NCI-H1417 (cell line): ENCODE results near the gene PSD2.

Experiments used
- DNase-seq, 3 experiments: peaks; one replicate each; lab custom pipeline; 2025; lab: John Stamatoyannopoulos, UW

PSD2 gene

DNA sequence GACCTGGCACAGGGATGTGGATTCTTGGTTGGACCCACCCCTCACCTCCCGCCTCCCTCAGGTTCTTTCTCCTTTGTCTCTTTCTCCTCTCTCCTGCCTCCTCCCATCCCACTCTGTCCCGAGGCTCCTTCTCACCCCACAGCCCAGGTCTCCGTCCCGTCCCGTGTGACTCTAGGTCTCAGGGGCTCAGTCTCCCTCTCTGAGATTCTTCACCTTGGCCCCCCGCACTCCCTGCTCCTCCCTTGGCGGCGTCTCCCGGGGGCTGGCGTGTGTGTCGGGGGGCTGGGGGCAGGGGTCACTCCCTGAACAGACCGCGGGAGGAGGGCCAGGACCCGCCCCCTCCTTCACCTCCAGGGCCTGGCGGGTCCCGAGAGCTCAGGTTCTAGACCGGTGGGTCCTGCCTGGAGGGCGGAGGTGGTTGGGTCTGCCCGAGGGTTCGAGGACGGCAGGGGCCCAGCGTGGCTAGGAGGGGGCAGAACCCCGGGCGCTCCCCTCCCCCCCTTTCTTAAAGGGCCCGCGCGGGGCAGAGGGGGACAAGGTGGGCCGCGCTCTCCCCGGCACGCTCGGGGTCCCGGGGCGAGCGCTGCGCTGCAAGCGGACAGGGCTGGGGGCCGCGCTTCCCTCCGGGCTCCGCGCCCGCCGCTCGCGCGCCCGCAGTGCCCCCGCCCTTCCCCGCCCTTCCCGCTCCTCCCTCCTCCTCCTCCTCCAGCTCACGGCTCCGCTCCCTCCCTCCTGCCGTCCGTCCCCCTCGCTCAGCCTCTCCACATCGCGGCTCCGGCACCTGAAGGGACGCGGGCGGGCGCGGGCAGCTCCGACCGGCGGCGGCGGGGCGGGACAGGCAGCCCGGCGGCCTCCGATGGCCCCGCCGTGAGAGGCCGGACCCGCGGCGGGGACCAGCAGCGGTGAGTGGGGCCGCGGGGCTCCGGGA lies at the start of gene PSD2:
Gene PSD2, plus strand, starts transcription at position 735 of the 928 bp plus-strand sequence. CDS start 13,633 bp downstream, outside the sequence.
- DNase-seq, result peak in 2 of 3 experiments; percentile 48 to 56

DNA sequence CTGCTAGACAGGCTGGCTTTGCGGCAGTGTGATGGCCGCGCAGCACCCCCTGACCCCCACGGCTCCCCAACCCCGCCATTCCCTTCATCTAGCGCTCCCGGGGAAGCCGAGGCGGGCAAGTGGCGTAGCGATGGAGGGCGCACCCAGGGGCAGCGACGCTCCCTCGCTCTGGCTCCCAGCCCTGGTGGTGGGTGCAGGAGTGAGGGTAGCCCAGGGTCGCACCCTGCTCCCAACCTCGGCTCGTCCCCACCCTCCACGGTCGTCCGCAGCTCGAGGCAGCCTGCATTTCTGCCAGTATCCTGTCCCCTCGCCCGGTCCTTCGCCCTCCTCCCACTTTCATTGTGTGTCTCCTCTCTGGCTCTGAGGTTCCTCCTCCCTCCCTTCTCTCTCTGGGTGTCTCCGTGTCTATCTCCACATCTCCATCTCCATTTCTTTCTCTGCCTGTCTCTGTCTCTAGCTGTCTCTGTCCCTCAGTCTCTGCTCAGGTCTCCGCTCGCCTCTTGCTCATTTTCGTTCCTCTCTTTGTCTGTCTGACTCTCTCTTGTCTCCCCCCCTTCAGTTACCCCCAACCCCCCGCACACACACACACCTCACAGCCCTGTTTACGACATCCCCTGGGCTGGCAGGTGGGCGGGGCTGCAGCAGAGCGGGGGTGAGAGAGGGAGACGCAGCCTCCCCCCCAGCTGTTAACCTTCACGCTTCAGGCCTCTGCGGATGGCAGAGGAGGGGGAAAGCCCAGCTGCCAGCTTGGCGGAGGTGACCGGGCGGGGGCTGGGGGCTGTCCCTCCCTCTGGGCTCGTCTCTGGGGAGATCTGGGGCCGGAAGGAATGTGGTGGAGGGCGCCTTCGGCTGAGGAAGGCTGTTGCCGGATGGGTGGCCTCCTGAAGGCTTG lies 48.7 kb upstream of the PSD2 start:
- DNase-seq, result peak; percentile 9 to 65 (median 47)

DNA sequence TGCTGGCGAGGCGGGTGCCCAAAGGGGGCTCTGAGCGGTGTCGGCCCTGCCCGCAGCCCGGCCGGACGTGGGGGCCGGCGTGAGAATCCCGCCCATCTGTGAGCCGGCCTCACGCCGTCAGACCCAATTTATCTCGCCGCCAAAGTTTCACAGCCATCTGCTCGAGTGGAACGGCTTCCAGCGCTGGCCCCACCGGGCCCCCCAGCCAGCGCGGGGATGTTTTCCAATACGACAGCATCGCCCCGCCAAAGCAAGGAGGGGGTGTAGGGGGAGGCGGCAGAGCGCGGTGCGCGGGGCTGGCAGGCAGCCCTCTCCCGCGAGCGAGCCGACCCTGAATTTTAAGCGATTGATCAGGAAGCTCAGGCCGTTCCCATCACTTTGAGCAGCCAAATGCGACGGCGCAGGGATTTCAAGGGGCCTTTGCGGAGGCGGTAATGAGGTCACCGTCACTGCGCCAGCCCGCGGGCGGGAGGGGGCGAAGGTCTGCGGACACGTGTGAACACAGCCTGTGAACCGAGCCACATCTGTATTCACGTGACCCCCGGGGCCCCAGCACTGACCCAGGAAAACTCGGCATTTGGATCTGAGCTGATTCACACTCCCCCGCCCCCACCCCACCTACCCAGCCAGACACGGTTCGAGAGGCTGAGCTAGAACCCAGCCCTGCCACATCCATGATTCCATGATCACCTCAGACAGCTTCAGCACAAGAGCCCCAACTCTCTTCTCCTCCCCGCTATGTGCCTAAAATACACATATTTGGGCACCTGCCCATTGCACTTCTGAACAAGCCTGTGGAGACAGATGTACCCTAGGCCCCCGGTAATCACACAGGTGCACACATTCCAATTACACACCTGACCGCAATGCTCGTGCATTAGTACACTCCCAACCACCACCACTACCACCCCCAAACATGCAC lies 47.8 kb upstream of the PSD2 start:
- DNase-seq, result peak in 2 of 3 experiments; percentile 41 to 69

DNA sequence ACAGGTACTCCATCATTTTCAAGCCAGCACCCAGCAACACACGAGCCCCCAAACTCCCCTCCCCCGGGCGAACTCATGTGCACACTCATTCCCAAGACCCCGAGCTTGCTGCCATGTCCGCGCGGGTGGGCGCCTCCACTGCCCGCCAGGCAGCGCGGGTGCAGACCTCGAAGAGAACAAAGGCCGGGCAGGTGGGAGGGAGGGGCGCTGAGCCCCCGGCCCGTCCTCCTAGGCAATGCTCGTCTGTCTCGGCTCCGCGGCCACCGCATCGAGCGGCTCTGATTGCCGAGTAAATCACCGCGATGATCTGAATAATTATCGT lies 47.1 kb upstream of the PSD2 start:
- DNase-seq, result peak in 2 of 3 experiments; percentile 24 to 60

DNA sequence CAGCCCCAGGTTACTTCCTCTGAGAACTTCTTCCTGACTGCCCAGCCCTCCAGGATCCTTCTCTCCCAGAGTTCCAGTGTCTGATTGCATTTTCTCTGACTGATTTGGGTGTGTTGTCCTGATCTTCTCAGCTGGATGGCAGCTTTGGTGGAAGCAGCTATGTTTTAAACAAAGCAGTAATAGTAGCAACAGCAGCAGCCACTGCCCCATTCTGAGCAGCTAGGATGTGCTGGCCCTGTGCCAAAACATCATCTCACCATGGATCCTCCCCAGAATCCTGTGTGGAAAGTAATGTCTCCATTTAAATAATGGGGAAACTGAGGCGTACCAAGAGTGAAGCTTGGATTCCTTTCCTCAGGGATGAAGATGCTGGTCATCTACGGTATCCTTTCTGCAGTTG lies 46.4 kb upstream of the PSD2 start:
- peak in 1 of 3 experiments; percentile 36 for DNase-seq

DNA sequence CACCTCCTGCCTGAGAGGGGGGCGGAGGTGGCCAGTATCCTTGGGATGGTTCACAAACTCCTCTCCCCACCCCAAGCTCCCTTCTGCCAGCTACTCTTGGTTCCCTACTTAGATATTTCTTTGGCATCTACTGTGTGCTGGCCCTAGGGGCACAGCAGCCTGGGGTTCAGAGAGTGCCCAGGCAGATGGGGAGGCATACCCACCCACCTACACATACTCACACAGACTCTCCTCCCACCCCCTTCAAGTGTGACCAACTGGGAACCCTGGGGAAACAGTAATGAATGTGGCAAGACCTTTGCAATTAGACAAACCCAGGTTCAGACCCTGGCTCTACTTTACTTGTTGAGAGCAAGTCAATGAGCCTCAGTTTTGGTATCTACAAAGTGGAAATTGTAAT lies 44.4 kb upstream of the PSD2 start:
- no peak for DNase-seq

DNA sequence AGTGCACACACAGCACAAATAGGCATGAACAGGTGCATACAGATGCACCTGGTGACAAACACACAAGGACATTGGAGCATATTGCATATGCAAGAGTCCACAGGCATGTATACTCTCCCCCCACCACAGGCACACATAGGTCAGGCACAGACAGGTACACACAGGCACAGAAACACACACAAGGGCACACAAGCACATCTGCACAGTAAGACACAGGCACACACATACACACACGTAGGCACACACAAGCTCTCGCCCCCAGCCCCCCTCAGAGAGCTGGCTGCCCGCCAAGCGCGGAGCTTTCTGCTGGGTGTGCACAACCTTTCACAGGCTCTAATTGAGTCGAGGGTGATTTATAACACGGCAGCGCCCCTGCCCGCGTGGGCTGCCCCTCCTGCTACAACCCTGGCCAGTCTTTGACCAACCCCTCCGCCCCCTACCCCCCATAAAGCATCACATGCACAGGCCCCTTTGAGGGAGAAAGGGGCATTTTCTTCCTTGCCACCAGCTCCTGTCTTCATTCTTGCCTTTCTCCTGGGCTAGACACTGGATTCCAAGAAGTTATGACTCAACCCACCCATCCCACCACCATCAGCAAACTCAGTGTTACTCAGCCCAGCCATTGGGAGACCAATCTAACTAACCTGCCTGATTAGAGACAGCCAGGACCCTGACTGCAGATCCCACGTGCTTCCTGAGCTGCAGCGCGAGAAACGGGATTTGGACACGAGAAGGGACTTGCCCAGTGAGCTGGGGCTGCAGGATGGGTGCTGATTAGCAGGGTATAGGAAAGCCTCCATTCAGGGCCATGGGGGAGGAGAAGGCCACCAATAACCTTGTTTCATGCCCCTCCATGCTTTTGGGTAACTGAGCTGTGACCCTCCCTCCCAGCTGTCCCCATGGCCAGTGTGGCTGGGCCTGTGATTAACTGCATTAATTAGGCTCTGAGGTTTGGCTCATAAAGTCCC lies 42.8 kb upstream of the PSD2 start:
- peak in 2 of 3 experiments; percentile 22 to 65 for DNase-seq

DNA sequence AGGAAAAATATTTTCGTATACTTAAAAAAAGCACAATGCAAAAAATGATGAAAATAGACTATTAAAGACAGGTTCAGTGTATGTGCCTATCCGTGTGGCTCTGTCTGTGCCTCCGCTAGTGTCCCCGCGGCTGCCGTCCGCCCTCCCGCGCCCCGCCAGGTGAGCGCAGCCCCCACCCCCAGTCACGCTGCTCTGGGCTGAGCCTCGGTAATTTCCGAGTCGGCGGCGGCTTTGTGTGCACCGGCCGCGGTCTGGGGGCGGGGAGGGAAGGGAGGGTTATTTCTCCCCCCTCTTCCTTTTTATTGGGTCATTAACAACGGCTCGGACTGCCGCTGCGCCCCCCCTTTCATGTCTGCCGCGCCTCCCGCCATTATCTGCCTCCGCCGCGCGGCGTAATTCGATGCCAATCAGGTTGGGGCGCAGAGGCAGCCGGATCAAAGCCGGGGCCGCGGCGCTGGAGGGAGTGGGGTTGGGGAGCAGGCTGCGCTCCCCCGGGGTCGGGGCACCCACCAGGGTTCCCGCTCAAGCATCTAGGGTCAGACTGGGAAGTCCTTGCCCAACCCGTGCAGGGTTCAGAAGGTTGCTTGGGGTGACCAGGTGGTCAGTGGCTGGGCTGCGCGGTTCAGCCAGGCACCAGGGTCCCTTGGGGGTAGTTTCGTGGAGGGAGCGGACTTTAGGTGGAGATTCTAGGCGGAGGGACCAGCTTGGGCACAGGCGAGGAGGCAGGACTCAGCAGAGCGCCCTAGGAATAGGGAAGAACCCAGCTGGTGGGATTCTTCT lies 39.5 kb upstream of the PSD2 start:
- peak; percentile 35 to 79 (median 68) for DNase-seq

DNA sequence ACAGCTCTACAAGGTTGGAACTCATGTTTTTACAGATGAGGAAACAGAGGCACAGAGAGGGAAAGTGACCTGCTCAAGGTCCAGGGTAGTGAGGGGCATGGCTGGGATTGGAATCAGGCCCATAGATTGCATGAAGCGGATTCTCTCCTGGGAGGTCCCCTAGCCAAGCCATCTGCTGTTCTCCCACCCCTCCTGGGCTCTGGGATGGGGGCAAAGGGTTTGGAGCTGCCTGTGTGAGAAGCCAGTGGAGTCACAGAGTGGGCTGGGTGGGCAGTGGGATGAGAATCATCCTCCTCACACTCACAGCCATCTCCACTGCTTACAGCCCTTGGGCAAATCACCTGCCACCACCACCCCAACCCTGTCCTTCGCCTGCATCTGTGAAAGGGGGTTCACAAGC lies 38.6 kb upstream of the PSD2 start:
- DNase-seq, result no peak

DNA sequence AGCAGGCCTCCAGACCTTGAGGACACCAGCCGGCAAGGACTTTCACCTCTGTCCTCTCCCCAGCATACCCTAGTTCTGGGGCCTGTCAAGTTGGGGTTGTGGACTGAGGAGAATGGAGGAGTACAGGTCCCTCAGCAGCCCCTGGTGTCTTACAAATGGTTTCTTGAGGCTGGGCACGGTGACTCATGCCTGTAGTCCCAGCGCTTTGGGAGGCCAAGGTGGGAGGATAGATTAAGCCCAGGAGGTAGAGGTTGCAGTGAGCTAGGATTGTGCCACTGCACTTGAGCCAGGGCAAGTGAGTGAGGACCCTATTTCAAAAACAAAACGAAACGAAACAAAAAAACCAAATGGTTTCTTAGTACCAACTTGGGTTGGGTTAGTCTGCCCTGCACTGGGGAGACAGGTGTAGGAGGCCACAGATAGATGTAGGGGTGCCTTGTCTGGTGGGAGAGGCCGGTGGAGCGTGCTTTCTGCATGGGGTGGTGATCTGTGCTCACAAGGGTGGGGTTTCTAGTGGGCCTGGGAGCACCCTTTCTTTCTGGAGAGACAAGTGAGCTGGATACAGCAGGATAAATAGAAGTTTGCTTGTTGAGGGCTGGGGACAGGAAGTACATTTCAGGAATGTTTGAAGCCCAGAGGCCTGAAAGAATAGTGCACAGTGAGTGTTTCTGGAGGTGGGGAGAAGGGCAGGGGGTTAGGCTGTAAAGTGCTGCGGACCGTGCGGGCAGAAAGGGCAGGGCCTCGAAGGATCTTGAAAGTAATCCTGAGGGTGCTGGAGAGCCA lies 37.7 kb upstream of the PSD2 start:
- no peak for DNase-seq

DNA sequence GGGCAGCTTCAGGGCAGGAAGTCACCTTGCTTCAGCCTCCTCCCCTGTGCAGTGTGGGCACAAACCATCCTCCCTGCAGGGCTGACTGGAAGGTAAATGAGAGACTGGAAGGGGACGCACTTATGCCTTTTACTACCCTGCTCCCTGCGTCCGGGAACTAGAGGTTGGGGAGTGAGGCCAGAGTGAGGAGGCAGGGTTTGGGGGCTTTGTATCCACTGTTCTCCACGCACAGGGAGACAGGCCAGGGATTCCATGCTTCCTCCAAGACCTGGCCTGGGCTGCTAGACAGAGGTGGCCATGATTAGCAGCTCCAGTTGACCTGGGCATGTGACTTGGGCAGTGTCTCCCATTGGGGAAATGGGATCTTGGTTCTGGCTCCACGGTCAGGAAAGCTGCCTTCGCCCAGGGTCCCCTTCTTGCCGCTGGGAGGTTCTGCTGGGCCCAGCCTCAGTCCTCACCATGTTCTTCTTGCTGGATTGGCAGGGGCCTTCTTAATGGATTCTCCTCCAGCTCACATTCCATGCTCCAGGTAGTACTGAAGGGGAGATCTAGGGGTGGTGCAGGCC lies 37.0 kb upstream of the PSD2 start:
- DNase-seq, result peak in 1 of 3 experiments; percentile 34

DNA sequence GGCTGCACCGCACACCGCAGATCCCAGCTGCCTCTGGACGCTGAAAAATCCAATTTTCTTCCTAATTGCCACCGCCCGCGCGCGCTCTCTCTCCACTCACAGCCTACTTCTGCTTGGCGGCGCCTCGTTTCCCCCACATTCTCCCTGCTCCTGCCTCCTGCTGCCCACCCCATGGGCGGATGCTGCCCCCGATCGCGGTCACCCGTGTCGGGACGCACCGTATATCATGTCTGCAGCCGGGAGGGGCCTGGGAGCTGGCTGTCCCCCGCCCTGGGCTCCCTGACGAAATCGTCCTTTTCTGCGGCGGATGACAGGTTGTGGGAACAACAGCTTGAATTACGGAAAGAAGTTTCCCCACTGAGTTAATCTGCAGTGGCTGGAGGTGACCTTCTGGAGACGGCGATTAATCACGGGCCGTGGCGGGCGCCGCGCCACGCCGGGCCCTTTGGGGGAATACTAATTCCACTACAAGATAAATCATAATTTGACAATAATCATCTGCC lies 36.3 kb upstream of the PSD2 start:
- peak in 1 of 3 experiments; percentile 51 for DNase-seq

DNA sequence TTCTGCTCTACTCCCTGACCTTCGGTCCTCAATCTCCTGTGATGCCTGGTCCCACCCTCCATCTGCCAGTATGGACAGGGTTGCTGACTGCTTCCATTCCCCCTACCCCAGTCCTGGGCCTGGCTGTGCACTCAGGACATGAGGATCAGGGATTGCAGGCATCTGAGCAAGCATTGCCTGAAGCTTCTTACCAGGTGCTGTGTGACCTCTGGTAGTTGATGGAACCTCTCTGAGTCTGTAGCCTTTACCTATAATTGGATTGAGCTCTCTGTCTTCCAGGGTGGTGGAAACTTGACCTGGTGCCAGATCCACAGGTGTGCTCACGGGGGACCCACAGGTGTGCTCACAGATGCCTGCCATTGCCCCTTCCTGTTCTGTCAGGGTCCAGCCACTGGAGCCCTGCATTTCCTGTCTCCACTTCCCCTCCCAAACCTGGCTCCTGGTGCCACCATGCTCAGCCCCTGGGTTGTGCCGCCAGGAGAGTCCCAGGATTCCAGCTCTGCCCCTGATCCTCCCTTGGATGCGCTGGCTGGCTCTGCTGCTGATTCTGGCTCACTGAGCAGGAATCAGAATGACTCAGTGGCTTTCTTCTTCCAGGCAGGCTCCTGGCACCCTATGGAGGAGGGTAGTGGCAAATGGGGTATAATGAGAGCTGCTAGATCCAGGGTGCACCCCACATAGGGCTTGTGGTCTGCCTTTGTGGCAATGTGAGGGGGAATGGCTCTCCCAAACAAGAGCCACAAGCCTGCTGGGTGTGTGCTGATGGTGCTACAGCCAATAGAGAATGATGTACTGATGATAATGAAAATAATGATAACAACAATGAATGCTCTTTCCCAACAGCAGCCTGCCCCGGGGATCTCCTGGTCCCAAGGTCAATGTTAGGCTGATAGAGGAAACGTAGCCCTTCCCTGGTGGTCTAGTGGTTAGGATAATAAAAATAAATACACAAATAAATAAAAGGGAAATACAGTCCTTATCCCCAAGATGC lies 35.2 kb upstream of the PSD2 start:
- no peak for DNase-seq

DNA sequence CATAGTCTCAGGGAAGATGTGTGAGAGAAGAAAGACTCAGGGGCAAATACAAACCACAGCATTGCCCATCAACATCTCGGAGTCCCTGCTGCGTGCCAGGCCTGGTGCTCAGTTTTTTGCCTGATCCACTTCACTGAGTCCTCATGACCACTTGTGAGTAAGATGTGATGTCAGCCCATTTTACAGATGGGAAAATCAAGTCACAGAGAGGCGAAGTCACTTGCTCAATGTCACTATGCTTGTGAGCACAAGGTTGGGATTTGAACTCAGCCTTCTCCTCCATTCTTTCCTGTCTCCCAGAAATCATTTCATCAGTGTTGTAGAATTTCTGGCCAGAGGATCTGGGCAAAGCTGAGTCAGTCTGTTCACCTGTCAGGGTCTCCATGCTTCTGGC lies 34.6 kb upstream of the PSD2 start:
- DNase-seq, result no peak

DNA sequence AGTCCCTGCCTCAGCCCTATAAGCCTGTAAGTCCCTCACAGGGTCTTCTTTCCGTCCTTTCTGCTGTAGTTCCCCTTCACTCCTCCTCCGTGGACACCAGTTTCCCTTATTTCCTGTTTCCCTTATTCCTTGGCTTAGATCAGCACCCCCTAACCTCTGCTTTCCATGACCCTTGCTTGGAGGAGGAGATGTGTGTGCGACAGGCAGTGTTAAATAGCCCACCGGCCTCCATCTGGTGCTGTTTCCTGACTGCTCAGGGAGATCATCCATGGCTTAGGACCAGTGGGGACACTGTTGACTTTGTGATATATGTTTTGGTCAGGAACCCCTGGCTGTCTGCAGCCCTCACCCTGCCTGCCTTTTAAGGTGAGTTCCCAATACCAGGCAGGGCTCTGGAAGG lies 34.1 kb upstream of the PSD2 start:
- DNase-seq, result no peak

DNA sequence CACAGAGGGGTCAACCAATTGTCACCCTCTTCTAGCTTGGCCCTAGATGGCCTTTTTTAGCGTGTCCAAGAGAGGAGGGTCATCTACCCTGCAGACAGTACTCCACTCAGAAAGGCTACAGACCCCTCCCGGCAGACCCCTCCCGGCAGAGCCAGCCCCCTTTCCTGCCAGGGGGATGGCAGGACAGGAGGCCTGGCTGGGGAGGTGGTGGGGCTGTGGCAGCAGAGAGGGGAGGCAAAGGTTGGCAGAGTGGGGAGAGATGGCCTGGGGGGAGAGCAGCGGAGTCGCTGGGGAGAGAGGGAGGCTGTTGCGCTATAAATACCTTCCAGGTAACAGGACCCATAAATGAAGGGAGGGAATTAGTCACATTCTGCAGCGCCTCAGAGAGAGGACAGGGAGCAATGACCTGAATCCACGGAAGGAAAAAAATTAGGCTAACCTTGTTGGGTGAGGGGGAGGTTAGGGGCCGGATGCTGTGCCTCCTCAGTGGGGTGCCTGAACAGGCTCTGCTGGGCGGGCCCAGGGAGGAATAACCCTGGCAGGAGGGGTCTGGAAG lies 32.9 kb upstream of the PSD2 start:
- peak in 2 of 3 experiments; percentile 23 to 62 for DNase-seq
